Measurements from ENCODE around the gene PAM16. TPM values are rescaled to one million over a fixed set of nuclear protein-coding genes. Genes with fewer than 3 reads are reported as not detected.

Gene PAM16
- total and polyA plus RNA-seq, 4 donors = 23.6 to 65.2 (median 33.6) TPM

DNA sequence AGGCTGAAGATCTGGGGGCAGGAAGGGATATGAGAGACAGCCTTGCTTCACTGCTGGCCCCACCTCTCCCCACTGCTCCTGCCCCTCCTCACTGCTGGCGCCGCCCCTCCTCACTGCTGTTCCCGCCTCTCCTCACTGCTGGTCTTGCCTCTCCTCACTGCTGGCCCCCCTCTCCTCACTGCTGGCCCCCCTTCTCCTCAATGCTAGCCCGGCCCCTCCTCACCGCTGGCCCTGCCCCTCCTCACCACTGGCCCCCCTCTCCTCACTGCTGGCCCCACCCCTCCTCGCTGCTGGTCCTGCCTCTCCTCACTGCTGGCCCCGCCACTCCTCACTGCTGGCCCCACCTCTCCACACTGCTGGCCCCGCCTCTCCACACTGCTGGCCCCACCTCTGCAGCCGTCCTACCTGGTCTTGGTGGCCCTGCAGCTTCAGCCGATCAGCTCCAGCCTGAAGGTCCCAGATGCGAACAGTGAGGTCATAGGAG, 9.5 kb upstream of the PAM16 start:
- intact Hi-C loops (cut with DNase I) = no loop called here
- DNase-seq (no peak), ATAC-seq (ENCODE audit: low FRiP score) (no peak)
- H3K27me3 ChIP-seq (ENCODE audit: control insufficient read depth in 1 of 2, insufficient read depth in 2 of 2, low read length in 1 of 2) = no peaks in the 10 kb centered on the region
- no peak overlapping the region for H3K4me3 ChIP-seq (ENCODE audit: low read length in 2 of 2)
- 93 to 94% methylated on average over 6 to 11 of the region's 11 CpGs for WGBS, 2 donors
- no peaks in the 10 kb centered on the region for H3K36me3 ChIP-seq (ENCODE audit: control insufficient read depth in 1 of 2, insufficient read depth in 2 of 2, low read length in 1 of 2)
- H3K4me1 ChIP-seq (ENCODE audit: control insufficient read depth in 1 of 2, insufficient read depth in 2 of 2, low read length in 2 of 2) = no peaks in the 10 kb centered on the region
- H3K27ac ChIP-seq (ENCODE audit: low read depth in 1 of 2, low read length in 2 of 2) = no peak overlapping the region
- no peaks in the 10 kb centered on the region for H3K9me3 ChIP-seq (ENCODE audit: control insufficient read depth, low read length)

DNA sequence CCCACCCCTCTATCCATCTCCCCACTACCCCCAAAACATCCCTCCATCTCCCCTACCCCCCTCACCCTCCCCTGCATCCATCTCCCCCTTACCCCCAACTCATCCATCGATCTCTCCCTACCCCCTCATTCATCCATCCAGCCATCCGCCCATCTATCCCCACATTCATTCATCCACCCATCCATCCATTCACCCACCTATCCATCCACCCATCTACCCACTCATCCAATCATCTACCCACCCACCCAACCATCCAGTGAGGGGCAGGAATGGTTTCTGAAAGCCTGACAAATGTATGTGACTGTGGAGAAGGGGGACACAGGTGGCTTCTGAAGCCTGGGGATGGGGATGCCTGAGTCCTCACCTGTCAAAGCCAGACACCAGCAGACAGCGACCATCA, 8.8 kb upstream of the PAM16 start:
- H3K27ac ChIP-seq (ENCODE audit: low read depth in 1 of 2, low read length in 2 of 2) = no peak overlapping the region
- no peaks in the 10 kb centered on the region for H3K9me3 ChIP-seq (ENCODE audit: control insufficient read depth, low read length)
- no peak overlapping the region for H3K4me3 ChIP-seq (ENCODE audit: low read length in 2 of 2)
- ATAC-seq (ENCODE audit: low FRiP score) = no peak
- WGBS, 2 donors = 94 to 96% methylated on average over 3 of the region's 3 CpGs
- H3K27me3 ChIP-seq (ENCODE audit: control insufficient read depth in 1 of 2, insufficient read depth in 2 of 2, low read length in 1 of 2) = no peaks in the 10 kb centered on the region
- no peak for DNase-seq
- H3K36me3 ChIP-seq (ENCODE audit: control insufficient read depth in 1 of 2, insufficient read depth in 2 of 2, low read length in 1 of 2) = no peaks in the 10 kb centered on the region
- intact Hi-C loops (cut with DNase I) = loop anchor here (1.0 kb wide), 1 partner anchor 42 kb away; no protein-coding TSS in a partner anchor
- no peaks in the 10 kb centered on the region for H3K4me1 ChIP-seq (ENCODE audit: control insufficient read depth in 1 of 2, insufficient read depth in 2 of 2, low read length in 2 of 2)

DNA sequence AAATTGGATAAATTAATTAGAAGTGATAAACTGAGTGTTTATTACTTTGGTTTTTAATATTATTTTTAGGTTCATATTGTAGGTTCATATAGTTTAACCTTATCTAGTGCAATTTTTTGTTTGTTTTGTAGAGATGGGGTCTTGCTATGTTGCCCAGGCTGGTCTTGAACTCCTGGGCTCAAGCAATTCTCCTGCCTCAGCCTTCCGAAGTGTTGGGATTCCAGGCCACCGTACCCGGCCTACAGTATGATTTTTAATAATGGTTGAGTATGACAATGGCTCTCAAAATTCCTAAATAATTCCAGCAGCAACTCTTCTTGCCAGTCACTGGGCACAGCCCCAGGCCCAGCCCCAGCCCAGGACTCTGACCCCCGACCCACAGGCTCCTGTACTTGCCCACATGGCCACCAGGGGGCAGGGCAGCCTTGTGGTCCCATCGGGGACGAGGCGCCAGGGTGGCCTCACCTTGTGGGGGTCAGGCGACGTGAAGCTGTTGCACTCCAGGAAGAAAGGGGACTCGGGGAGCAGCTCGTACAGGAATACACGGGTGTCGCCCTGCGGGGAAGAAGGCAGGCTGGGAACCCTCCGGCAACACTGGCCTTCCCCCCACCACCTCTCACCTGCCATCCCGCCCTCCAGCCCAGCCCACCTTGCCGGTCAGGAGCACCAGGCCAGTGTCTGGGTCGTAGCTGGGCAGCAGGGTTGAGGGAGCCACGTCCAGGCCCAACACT, 7.9 kb upstream of the PAM16 start:
- intact Hi-C loops (cut with DNase I) = loop anchor here (1.0 kb wide), 1 partner anchor 43 kb away; no protein-coding TSS in a partner anchor
- Histone ChIP-seq H3K36me3 (ENCODE audit: control insufficient read depth in 1 of 2, insufficient read depth in 2 of 2, low read length in 1 of 2) (no peaks in the 10 kb centered on the region), H3K27ac (ENCODE audit: low read depth in 1 of 2, low read length in 2 of 2) (no peak overlapping the region), H3K9me3 (ENCODE audit: control insufficient read depth, low read length) (no peaks in the 10 kb centered on the region), H3K27me3 (ENCODE audit: control insufficient read depth in 1 of 2, insufficient read depth in 2 of 2, low read length in 1 of 2) (no peaks in the 10 kb centered on the region), H3K4me3 (ENCODE audit: low read length in 2 of 2) (no peak overlapping the region), H3K4me1 (ENCODE audit: control insufficient read depth in 1 of 2, insufficient read depth in 2 of 2, low read length in 2 of 2) (no peaks in the 10 kb centered on the region)
- DNase-seq (peak in 1 of 2 donors; percentile 91), ATAC-seq (ENCODE audit: low FRiP score) (peak; percentile 85)
- WGBS, 2 donors = 27 to 37% methylated on average over 17 to 19 of the region's 19 CpGs

DNA sequence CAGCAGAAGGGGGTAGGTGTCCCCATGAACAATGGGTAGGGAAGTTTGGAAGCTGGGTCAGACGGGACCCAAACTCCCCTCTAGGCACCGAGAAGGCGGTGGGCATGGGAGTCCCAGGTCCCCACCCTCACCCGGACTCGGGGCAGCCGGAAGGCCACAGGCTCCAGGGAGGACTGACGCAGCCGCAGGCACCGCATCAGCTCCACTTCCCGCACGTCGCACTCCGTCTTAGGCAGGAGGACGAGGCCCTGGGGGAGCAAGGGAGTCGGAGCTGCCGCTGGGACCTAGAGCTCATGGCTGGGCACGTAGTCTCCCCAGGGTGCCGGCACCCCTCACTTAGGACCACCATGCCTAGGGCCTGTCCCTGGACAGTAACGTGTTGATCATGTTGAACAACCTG, 7.1 kb upstream of the PAM16 start:
- intact Hi-C loops (cut with DNase I) = no loop called here
- no peaks in the 10 kb centered on the region for H3K36me3 ChIP-seq (ENCODE audit: control insufficient read depth in 1 of 2, insufficient read depth in 2 of 2, low read length in 1 of 2)
- H3K27ac ChIP-seq (ENCODE audit: low read depth in 1 of 2, low read length in 2 of 2) = no peak overlapping the region
- WGBS, 2 donors = 94 to 97% methylated on average over 19 of the region's 19 CpGs
- H3K4me1 ChIP-seq (ENCODE audit: control insufficient read depth in 1 of 2, insufficient read depth in 2 of 2, low read length in 2 of 2) = no peaks in the 10 kb centered on the region
- no peaks in the 10 kb centered on the region for H3K9me3 ChIP-seq (ENCODE audit: control insufficient read depth, low read length)
- no peak for ATAC-seq (ENCODE audit: low FRiP score)
- DNase-seq = no peak
- no peak overlapping the region for H3K4me3 ChIP-seq (ENCODE audit: low read length in 2 of 2)
- H3K27me3 ChIP-seq (ENCODE audit: control insufficient read depth in 1 of 2, insufficient read depth in 2 of 2, low read length in 1 of 2) = no peaks in the 10 kb centered on the region

DNA sequence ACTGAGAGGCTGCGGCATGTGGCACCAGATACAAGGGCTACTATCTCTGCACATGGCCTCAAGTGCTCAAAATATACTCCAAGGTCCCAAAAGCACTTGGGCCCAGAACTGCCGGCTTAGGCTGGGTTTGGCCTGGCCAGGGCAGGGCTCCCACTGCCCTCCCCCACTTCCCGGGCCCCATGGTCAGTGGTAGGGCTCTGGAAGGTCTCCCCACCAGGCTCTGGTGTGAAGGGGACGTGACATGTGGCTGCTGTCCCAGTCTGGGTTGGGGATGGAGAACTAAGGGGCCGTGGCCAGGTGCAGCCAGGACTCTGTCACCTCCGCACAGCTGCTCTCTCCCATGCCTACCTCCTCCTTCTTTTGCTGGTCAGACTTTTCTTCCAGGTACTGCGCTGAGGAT, 5.7 kb upstream of the PAM16 start:
- no peak overlapping the region for H3K27ac ChIP-seq (ENCODE audit: low read depth in 1 of 2, low read length in 2 of 2)
- H3K9me3 ChIP-seq (ENCODE audit: control insufficient read depth, low read length) = no peaks in the 10 kb centered on the region
- DNase-seq (no peak), ATAC-seq (ENCODE audit: low FRiP score) (no peak)
- H3K36me3 ChIP-seq (ENCODE audit: control insufficient read depth in 1 of 2, insufficient read depth in 2 of 2, low read length in 1 of 2) = no peaks in the 10 kb centered on the region
- H3K4me1 ChIP-seq (ENCODE audit: control insufficient read depth in 1 of 2, insufficient read depth in 2 of 2, low read length in 2 of 2) = no peaks in the 10 kb centered on the region
- intact Hi-C loops (cut with DNase I) = no loop called here
- WGBS, 2 donors = 93 to 97% methylated on average over 6 to 7 of the region's 7 CpGs
- H3K4me3 ChIP-seq (ENCODE audit: low read length in 2 of 2) = no peak overlapping the region
- no peaks in the 10 kb centered on the region for H3K27me3 ChIP-seq (ENCODE audit: control insufficient read depth in 1 of 2, insufficient read depth in 2 of 2, low read length in 1 of 2)

DNA sequence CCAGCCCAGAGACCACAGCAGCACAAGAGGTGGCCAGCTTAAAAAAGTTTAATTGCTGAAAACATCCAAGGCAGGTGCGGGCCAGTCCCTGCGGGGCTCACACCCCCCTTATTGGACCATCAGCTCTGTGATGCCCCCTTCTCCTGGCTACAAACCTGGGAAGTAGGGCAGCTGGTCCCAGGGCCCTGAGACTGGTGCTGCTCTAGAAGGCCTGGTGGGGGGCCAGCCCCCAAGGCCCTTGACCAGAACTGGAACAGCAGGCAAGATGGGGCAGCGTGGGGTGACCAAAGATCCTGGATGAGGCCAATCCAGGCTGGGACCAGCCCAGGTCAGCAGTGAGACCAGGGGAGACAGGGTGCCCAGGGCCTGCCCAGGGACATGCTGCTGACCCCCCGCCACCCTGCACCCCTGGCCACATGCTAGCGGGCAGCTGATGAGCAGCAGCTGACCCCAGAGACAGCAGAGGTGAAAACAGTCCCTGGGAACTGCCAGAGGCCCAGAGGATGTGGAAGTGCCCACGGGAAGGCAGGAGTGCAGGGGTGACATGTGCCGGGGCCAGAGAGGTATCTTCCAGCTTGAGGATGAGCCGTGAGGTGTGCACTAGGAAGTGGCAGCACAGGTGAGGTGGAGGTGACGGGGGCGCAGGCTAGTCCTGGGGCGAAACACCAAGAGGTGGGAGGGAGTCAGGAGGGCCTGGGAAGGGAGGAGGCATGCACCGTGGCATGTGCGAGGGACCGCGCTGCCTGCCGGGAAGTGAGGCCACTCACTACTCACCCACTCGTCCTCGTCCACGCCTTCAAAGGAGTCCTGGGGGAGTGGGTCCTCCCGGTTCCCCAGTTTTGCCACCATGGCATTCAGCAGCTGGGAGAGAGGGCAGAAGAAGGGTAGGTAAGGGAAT, 3.6 kb upstream of the PAM16 start:
- WGBS, 2 donors = 94 to 95% methylated on average over 20 of the region's 20 CpGs
- DNase-seq = no peak

DNA sequence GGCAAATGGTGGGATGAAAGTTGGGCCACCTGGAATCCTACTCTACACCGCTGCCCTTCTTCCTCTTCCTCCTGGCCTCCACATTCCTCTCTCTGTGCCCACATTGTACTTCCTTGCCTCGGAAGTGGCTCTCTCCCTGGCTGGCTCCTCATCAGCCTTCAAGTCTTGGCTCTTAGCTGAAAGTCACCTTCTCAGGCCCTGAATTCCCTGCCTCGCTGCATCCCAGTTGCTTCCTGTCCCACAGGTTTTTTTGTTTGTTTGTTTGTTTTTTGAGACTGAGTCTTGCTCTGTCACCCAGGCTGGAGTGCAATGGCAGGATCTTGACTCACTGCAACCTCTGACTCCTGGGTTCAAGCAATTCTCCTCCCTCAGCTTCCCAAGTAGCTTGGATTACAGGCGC, 2.6 kb upstream of the PAM16 start:
- Histone ChIP-seq H3K4me3 (ENCODE audit: low read length in 2 of 2) (no peak overlapping the region), H3K9me3 (ENCODE audit: control insufficient read depth, low read length) (no peaks in the 10 kb centered on the region), H3K36me3 (ENCODE audit: control insufficient read depth in 1 of 2, insufficient read depth in 2 of 2, low read length in 1 of 2) (no peaks in the 10 kb centered on the region), H3K4me1 (ENCODE audit: control insufficient read depth in 1 of 2, insufficient read depth in 2 of 2, low read length in 2 of 2) (no peaks in the 10 kb centered on the region), H3K27me3 (ENCODE audit: control insufficient read depth in 1 of 2, insufficient read depth in 2 of 2, low read length in 1 of 2) (no peaks in the 10 kb centered on the region), H3K27ac (ENCODE audit: low read depth in 1 of 2, low read length in 2 of 2) (no peak overlapping the region)
- intact Hi-C loops (cut with DNase I) = no loop called here
- no peak for ATAC-seq (ENCODE audit: low FRiP score)
- WGBS, 2 donors = 94 to 95% methylated on average over 4 of the region's 4 CpGs
- DNase-seq = no peak

More for the DNA sequence above, 3.6 kb upstream of the PAM16 start:
- H3K4me1 ChIP-seq (ENCODE audit: control insufficient read depth in 1 of 2, insufficient read depth in 2 of 2, low read length in 2 of 2) = no peaks in the 10 kb centered on the region
- no peaks in the 10 kb centered on the region for H3K27me3 ChIP-seq (ENCODE audit: control insufficient read depth in 1 of 2, insufficient read depth in 2 of 2, low read length in 1 of 2)
- ATAC-seq (ENCODE audit: low FRiP score) = no peak
- H3K36me3 ChIP-seq (ENCODE audit: control insufficient read depth in 1 of 2, insufficient read depth in 2 of 2, low read length in 1 of 2) = no peaks in the 10 kb centered on the region
- intact Hi-C loops (cut with DNase I) = no loop called here
- H3K4me3 ChIP-seq (ENCODE audit: low read length in 2 of 2) = no peak overlapping the region
- no peaks in the 10 kb centered on the region for H3K9me3 ChIP-seq (ENCODE audit: control insufficient read depth, low read length)
- H3K27ac ChIP-seq (ENCODE audit: low read depth in 1 of 2, low read length in 2 of 2) = no peak overlapping the region

DNA sequence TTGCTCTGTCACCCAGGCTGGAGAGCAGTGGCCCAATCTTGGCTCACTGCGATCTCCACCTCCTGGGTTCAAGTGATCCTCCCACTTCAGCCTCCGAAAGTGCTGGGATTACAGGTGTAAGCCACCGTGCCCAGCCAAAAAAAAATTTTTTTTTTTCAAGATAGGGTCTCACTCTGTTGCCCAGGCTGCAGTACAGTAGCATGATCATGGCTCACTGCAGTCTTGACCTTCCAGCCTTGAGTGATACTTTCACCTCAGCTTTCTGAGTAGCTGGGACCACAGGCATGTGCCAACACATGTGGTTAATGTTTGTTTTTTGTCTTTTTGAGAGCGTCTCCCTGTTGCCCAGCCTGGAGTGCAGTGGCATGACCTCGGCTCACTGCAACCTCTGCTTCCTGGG, 1.7 kb upstream of the PAM16 start:
- Histone ChIP-seq H3K27ac (ENCODE audit: low read depth in 1 of 2, low read length in 2 of 2) (no peak overlapping the region), H3K36me3 (ENCODE audit: control insufficient read depth in 1 of 2, insufficient read depth in 2 of 2, low read length in 1 of 2) (no peaks in the 10 kb centered on the region), H3K9me3 (ENCODE audit: control insufficient read depth, low read length) (no peaks in the 10 kb centered on the region), H3K4me3 (ENCODE audit: low read length in 2 of 2) (no peak overlapping the region), H3K27me3 (ENCODE audit: control insufficient read depth in 1 of 2, insufficient read depth in 2 of 2, low read length in 1 of 2) (no peaks in the 10 kb centered on the region), H3K4me1 (ENCODE audit: control insufficient read depth in 1 of 2, insufficient read depth in 2 of 2, low read length in 2 of 2) (no peaks in the 10 kb centered on the region)
- intact Hi-C loops (cut with DNase I) = no loop called here
- ATAC-seq (ENCODE audit: low FRiP score) = no peak
- no peak for DNase-seq
- 88 to 92% methylated on average over 5 of the region's 5 CpGs for WGBS, 2 donors

All from aorta (tissue), 5 donors.